Activated CD8-positive, alpha-beta T cell treated with anti-CD3 and anti-CD28 coated beads, Interleukin-2, amount 10 ng/mL, durations not matched to agents 7 days and 5 days (primary cell): ENCODE data around the gene COX17. TPM values are rescaled to one million over a fixed set of nuclear protein-coding genes. Genes with fewer than 3 reads are reported as not detected.

ENCODE experiments used
- ATAC-seq: fragments of 150-1000 bp; cut with Tn5 transposase; one replicate; pipeline ENCODE4 v1.10.0; 2021; ENCODE audit warnings: moderate library complexity
- CTCF ChIA-PET: fragments of 350-600 bp; sonication (Branson Sonifier 250); formaldehyde crosslinking; loops from one replicate; lab custom pipeline; 2021; ENCODE audit warnings: antibody characterized with exemption; lab: Charles Lee
- POLR2A ChIA-PET: fragments of 350-600 bp; sonication (Branson Sonifier 250); formaldehyde crosslinking; loops from one replicate; lab custom pipeline; 2021; ENCODE audit warnings: antibody characterized with exemption; lab: Charles Lee
- DNase-seq: peaks from one replicate; pipeline ENCODE4 v3.0.0-alpha.2; 2020
- H3K27ac Mint-ChIP-seq: one replicate; pipeline ENCODE4 v1.8.0; 2021; ENCODE audit warnings: mild to moderate bottlenecking, mixed read lengths
- H3K27me3 Mint-ChIP-seq: one replicate; pipeline ENCODE4 v1.8.0; 2021; ENCODE audit warnings: low read depth, mixed read lengths
- H3K36me3 Mint-ChIP-seq: one replicate; pipeline ENCODE4 v1.8.0; 2021; ENCODE audit warnings: low read depth, mixed read lengths
- H3K4me1 Mint-ChIP-seq: one replicate; pipeline ENCODE4 v1.8.0; 2021; ENCODE audit warnings: low read depth, mixed read lengths
- H3K4me3 Mint-ChIP-seq: one replicate; pipeline ENCODE4 v1.8.0; 2021; ENCODE audit warnings: mild to moderate bottlenecking, mixed read lengths
- H3K9me3 Mint-ChIP-seq: one replicate; pipeline ENCODE4 v1.8.0; 2022; ENCODE audit warnings: mixed read lengths; ENCODE audit not compliant: insufficient read depth
- total RNA-seq, 2 experiments: library from RNA; stranded (reverse); gene quantifications; one replicate each; pipeline ENCODE4 v1.2.3, GENCODE V29; 2021

The COX17 gene
- total RNA-seq, 2 experiments from 2014 or later, result 62.0 to 71.5 TPM

DNA sequence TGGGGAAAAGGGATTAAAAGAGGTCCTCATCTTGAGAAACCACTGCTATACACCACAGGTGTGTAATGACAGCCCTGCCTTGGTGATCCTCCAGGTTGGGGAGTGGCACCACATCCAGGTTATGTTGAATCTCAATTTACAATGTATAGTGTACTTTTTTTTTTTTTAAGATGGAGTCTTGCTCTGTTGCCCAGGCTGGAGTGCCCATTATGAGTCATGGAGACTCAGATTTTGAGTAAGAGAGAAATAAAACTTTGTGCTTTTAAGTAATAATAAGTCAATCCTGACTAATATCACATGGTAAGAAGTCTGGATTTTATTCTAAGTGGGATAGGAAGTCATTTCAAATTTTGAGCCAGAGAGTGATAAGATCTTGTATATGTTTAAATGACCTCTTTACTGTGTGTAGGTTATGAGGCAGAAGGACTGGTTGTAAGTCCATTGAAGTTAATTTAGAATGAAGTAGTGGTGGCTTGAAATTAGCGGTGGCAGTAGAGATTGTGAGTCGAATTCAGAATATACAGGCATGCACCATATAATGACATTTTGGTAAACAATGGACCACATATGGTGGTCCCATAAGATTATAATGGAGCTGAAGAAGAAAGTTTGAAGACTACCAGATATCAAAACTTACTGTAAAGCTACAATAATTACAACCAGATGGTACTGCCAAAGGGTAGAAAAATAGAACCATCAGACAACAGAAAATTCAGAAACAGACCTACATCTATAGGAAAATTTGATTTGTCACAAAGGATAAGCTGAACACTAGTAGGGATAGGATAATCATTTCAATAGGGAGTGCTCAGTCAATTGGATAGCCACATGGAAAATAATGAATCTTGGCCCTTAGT is 37.5 kb downstream of the COX17 start:
- POLR2A ChIA-PET, result no interaction called here
- DNase-seq, result no peak
- ATAC-seq, result no peak
- peaks cover 31% of the 10 kb centered on the region for H3K4me1 Mint-ChIP-seq
- H3K27ac Mint-ChIP-seq, result peak overlapping the region; percentile 58
- H3K36me3 Mint-ChIP-seq, result peaks cover 33% of the 10 kb centered on the region
- CTCF ChIA-PET, result no interaction called here
- H3K4me3 Mint-ChIP-seq, result no peak overlapping the region
- H3K27me3 Mint-ChIP-seq, result no peaks in the 10 kb centered on the region
- H3K9me3 Mint-ChIP-seq, result no peaks in the 10 kb centered on the region

DNA sequence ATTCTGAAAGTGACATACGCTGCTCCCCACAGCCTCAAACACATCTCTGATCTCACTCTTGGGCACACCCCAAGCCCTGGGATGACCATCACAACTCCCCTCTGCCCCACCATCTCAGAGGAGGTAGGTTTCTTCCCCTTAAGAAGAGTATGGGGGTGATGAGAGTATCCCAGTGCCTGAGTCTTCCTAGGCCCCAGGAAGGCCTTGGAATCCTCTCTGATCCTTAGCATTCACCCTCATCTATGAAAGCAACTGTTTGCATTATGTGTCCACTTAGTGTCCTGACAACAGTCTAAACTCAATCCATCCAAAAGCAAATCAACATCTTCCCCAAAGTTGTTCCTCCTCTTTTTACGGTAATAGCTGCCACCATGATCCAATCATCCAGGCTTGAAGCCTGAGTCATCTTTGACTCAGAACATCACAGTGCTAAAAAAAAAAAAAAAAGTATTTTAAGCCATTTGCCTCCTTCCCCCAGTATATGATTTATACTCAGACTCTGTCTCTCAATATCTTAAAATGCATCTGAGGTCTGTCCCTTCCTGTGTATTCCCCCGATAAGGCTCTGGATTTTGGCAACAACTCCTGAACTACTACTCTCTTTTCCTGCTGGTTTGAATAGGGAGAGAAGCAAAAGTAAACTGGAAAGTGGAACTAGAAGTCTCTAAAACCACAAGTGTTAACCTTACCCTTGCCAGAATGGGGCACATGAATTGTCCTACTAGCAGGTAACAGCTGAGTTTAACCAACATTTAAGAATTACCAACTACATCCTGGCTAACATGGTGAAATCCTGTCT is 39.3 kb downstream of the COX17 start:
- H3K4me3 Mint-ChIP-seq, result no peak overlapping the region
- H3K36me3 Mint-ChIP-seq, result peaks cover 31% of the 10 kb centered on the region
- ATAC-seq (peak; percentile 34), DNase-seq (no peak)
- no peaks in the 10 kb centered on the region for H3K9me3 Mint-ChIP-seq
- ChIA-PET POLR2A (interaction anchor here (1.0 kb wide), 1 partner anchor 9 kb away, joined by 3 read pairs; no protein-coding TSS in a partner anchor), CTCF (interaction anchor here (1.0 kb wide), 1 partner anchor 79 kb away, joined by 3 read pairs; no protein-coding TSS in a partner anchor)
- H3K27ac Mint-ChIP-seq, result peak overlapping the region; percentile 92
- H3K27me3 Mint-ChIP-seq, result peaks cover under 1% of the 10 kb centered on the region
- H3K4me1 Mint-ChIP-seq, result peaks cover 31% of the 10 kb centered on the region

DNA sequence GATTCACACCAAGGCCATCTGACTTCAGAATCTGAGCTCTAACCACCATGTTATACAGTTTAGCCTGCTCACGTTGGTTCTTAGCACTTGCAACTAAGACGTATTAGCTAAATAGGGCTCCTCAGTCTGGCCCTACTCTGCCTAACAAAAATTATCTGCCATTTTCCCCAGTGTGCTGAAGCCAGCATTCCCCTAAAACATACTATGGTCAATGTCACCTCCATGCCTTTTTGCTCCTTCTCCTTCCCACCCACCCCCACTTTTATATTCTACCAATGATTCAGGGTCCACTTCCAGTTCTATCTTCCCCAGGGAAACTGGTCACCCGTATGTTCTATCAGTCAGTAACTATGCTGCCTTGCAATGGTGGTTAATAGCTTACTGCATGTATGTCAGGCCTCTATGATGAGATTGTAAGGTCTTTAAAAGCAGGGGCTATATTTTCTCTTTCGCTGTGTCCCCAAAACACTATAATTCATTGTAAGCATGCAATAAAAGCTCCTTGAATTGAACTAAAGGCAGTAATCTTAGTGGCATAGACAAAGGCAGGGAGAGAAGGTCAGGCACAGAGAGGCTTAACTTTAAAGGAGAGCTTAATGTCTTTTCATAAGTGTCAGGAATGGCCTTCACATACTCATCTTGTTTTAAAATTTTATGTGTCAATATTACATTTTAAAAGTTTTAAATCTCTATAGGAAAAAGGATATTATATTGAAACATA is 40.2 kb downstream of the COX17 start:
- Mint-ChIP-seq H3K9me3 (no peaks in the 10 kb centered on the region), H3K36me3 (peaks cover 26% of the 10 kb centered on the region), H3K27me3 (peaks cover 3% of the 10 kb centered on the region), H3K27ac (no peak overlapping the region), H3K4me3 (no peak overlapping the region), H3K4me1 (peaks cover 31% of the 10 kb centered on the region)
- ATAC-seq, result no peak
- ChIA-PET CTCF (interaction anchor here (1.2 kb wide), 2 partner anchors 10 to 38 kb away, joined by 4 to 6 read pairs; no protein-coding TSS in a partner anchor), POLR2A (no interaction called here)
- DNase-seq, result no peak

DNA sequence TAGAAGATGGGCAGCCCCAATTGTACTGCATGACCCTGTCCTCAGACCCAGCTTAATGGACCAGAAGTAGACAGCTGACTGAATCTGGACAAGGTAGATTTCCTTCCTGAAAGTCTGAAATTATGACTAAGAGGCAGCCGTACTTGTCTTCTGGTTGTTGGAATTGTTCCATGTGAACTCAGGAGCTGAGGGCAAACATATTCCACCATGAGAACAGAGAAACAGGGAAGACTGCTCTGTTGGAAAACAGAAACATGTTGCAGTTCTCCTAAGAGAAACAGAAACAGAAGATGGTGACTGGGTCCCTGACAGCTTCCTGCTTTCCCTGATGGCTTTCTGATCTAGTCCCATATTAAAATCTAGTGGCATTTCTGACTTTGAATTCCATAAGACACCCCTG is 41.0 kb downstream of the COX17 start:
- DNase-seq (no peak), ATAC-seq (no peak)
- Mint-ChIP-seq H3K36me3 (peaks cover 21% of the 10 kb centered on the region), H3K9me3 (no peaks in the 10 kb centered on the region), H3K4me3 (no peak overlapping the region), H3K27ac (no peak overlapping the region), H3K27me3 (peaks cover 3% of the 10 kb centered on the region), H3K4me1 (peaks cover 31% of the 10 kb centered on the region)
- ChIA-PET CTCF (interaction anchor here (1.2 to 1.3 kb wide), 3 partner anchors 9 to 37 kb away, joined by 4 to 6 read pairs (median 4); no protein-coding TSS in a partner anchor), POLR2A (no interaction called here)

DNA sequence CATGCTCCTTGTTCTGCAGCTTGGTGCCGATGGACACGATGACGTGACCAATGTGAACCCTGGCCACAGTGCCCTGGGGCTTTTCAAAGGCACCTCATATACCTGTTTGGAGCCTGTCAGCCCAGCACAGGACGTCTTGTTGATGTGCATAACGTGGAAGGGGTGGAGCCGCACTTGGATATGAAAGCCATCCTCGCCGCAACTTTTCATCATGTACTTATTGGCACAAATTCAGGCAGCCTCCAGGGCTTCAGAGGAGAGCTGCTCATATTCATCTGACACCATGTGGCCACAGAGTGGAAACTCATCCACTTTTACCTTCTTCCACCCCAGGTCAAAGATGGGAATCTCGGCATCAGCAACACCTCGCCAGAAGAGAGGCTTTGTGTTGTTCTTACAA is 41.5 kb downstream of the COX17 start:
- POLR2A ChIA-PET, result no interaction called here
- H3K27me3 Mint-ChIP-seq, result peaks cover 3% of the 10 kb centered on the region
- H3K9me3 Mint-ChIP-seq, result no peaks in the 10 kb centered on the region
- no peak overlapping the region for H3K4me3 Mint-ChIP-seq
- H3K4me1 Mint-ChIP-seq, result peaks cover 31% of the 10 kb centered on the region
- H3K36me3 Mint-ChIP-seq, result peaks cover 16% of the 10 kb centered on the region
- no peak overlapping the region for H3K27ac Mint-ChIP-seq
- DNase-seq, result no peak
- CTCF ChIA-PET, result interaction anchor here (1.2 to 1.3 kb wide), 3 partner anchors 10 to 37 kb away, joined by 3 to 4 read pairs (median 4); no protein-coding TSS in a partner anchor
- no peak for ATAC-seq

DNA sequence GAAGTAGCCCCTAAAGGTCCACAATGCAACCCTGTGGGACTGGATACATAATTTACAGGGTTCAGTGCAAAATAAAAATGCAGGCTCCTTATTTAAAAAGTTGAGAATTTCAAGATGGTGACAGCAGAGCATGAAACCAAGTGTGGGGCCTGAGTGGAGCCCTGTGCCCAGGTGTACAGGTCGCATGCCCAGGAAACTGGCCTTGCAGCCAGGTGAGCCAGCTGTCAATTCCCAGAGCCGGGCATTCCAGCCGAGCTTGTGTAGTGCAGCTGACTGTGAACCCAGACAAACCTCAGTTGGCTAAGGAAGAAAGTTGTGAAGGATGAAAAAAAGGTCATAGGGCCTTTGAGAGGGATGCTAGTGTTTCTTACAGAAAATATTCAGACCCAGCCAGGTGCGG is 44.4 kb downstream of the COX17 start:
- H3K27ac Mint-ChIP-seq, result no peak overlapping the region
- CTCF ChIA-PET, result interaction anchor here (0.6 kb wide), 1 partner anchor 1046 kb away, joined by 3 read pairs; no protein-coding TSS in a partner anchor
- POLR2A ChIA-PET, result interaction anchor here (0.6 kb wide), 1 partner anchor 754 kb away, joined by 3 read pairs; no protein-coding TSS in a partner anchor
- H3K4me1 Mint-ChIP-seq, result peaks cover 21% of the 10 kb centered on the region
- no peak for ATAC-seq
- no peak overlapping the region for H3K4me3 Mint-ChIP-seq
- H3K36me3 Mint-ChIP-seq, result peaks cover 1% of the 10 kb centered on the region
- DNase-seq, result no peak
- H3K27me3 Mint-ChIP-seq, result peaks cover 3% of the 10 kb centered on the region
- no peaks in the 10 kb centered on the region for H3K9me3 Mint-ChIP-seq

DNA sequence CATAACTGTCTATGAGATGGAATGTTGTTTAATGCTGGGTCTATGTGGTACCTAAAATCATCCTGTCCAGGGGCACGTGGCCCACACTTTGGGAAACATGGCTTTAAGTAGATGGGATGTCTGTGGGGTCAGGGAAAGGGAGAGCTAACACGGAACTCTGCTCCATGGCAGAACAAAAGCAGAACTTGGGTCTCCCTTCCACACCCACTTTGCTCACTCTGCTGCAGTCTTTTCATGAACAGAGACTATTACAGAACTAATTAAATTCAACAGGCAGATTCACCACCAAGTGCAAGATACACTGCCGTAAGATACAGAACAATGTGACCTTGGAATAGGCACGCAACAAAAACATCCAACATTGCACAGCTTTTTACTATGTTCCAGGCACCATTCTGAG is 45.0 kb downstream of the COX17 start:
- ATAC-seq, result no peak
- no peak overlapping the region for H3K4me3 Mint-ChIP-seq
- no peak for DNase-seq
- CTCF ChIA-PET, result no interaction called here
- H3K9me3 Mint-ChIP-seq, result no peaks in the 10 kb centered on the region
- no peak overlapping the region for H3K27ac Mint-ChIP-seq
- no peaks in the 10 kb centered on the region for H3K36me3 Mint-ChIP-seq
- peaks cover 23% of the 10 kb centered on the region for H3K4me1 Mint-ChIP-seq
- POLR2A ChIA-PET, result interaction anchor here (0.6 kb wide), 1 partner anchor 753 kb away, joined by 3 read pairs; no protein-coding TSS in a partner anchor
- peaks cover 3% of the 10 kb centered on the region for H3K27me3 Mint-ChIP-seq

DNA sequence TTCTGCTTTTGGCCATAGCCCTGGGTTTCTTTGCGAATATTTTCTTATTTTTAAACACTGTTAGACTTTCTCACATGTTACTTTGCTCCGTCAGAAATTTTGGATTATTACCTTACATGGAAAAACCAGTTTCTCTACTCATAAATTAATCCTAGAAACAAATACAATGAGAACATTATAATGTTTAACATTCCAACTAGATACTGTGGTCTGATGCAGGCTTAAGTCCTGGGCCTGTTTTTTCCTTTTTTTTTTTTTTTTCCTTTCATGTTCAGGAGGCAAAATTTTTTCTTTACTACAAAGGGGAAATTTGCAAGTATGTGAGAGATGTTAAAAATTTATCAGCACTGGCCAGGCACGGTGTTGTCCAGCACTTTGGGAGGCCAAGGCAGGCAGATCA is 45.7 kb downstream of the COX17 start:
- ChIA-PET CTCF (no interaction called here), POLR2A (no interaction called here)
- Mint-ChIP-seq H3K9me3 (no peaks in the 10 kb centered on the region), H3K4me1 (peaks cover 28% of the 10 kb centered on the region), H3K27me3 (peaks cover 3% of the 10 kb centered on the region), H3K27ac (no peak overlapping the region), H3K36me3 (no peaks in the 10 kb centered on the region), H3K4me3 (no peak overlapping the region)
- no peak for ATAC-seq
- no peak for DNase-seq

DNA sequence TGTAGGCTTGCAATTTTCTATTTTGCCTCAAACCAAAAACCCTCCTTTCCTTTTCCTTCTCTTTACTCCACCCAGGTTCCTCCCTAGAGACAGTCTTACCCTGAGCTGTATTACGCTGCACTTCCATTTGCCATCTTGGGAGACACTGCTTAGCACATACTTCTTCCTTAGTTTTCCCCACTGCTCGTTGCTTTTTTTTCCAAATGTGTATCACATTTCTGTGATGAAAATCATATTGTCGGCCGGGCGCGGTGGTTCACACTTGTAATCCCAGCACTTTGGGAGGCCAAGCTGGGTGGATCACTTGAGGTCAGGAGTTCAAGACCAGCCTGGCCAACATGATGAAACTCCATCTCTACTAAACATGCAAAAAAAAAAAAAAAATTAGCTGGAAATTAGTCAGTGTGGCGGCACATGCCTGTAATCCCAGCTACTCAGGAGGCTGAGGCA is 46.3 kb downstream of the COX17 start:
- CTCF ChIA-PET, result interaction anchor here (1.4 kb wide), 1 partner anchor 29 kb away, joined by 4 read pairs; no protein-coding TSS in a partner anchor
- POLR2A ChIA-PET, result no interaction called here
- no peak overlapping the region for H3K4me3 Mint-ChIP-seq

DNA sequence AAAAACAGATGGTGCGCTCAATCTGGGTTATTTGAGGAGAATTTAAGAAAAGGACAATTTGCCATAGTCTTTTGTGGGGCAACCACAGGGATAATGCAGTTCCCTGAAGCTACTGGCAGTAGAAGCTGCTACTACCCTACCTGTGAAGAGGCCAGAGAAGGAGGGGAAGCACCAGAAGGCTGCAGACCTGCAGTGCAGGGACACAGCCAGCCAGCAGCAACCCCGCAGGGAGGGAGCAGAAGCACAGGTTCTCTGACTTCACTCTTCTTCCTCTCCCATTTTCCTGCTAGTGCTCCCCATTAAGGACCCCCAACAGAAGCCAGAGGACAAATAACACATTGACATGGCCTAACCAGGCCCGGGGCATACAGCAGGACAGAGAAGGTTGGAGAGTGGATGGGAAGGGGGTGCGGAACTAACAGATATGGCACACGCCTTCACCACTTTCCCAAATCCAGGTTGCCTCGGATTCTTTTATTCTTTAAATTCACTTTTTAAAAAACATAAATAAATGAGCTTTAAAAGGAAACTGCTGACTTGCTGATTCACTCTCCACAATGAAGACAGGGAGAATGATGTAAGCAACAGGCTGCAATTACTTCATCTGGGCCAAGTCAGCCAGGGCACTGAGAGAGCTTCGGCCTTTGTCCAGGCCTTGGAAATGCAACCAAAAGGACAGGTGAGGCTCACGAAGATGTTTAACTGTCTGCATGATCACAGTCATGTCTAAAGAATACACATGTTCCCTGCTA is 46.9 kb downstream of the COX17 start:
- ChIA-PET CTCF (interaction anchor here (1.4 kb wide), 1 partner anchor 29 kb away, joined by 4 read pairs; no protein-coding TSS in a partner anchor), POLR2A (interaction anchor here (0.6 kb wide), 1 partner anchor 11 kb away, joined by 3 read pairs; no protein-coding TSS in a partner anchor)
- Mint-ChIP-seq H3K4me1 (peaks cover 33% of the 10 kb centered on the region), H3K36me3 (no peaks in the 10 kb centered on the region), H3K27ac (no peak overlapping the region), H3K9me3 (no peaks in the 10 kb centered on the region), H3K4me3 (no peak overlapping the region), H3K27me3 (peaks cover 4% of the 10 kb centered on the region)
- DNase-seq (no peak), ATAC-seq (no peak)

More for the DNA sequence above, 46.3 kb downstream of the COX17 start:
- DNase-seq (no peak), ATAC-seq (no peak)
- Mint-ChIP-seq H3K4me1 (peaks cover 33% of the 10 kb centered on the region), H3K36me3 (no peaks in the 10 kb centered on the region), H3K27ac (peak overlapping the region; percentile 2), H3K9me3 (no peaks in the 10 kb centered on the region), H3K27me3 (peaks cover 3% of the 10 kb centered on the region)
